Activated CD8-positive, alpha-beta memory T cell treated with anti-CD3 and anti-CD28 coated beads, Interleukin-2, amount 10 ng/mL, durations not matched to agents 7 days and 5 days (primary cell): ENCODE measurements around the gene PTPN20. TPM values are rescaled to one million over a fixed set of nuclear protein-coding genes. Genes with fewer than 3 reads are reported as not detected.

Experiments used
- ATAC-seq: fragments of 150-1000 bp; cut with Tn5 transposase; one replicate; pipeline ENCODE4 v1.10.0; 2021; ENCODE audit warnings: moderate library complexity
- CTCF ChIA-PET: fragments of 350-600 bp; sonication (Branson Sonifier 250); formaldehyde crosslinking; loops from one replicate; lab custom pipeline; 2021; ENCODE audit warnings: antibody characterized with exemption; lab: Charles Lee
- DNase-seq: peaks from one replicate; pipeline ENCODE4 v3.0.0-alpha.2; 2020
- H3K27ac Mint-ChIP-seq: one replicate; pipeline ENCODE4 v1.8.0; 2021; ENCODE audit warnings: mild to moderate bottlenecking, mixed read lengths
- H3K27me3 Mint-ChIP-seq: one replicate; pipeline ENCODE4 v1.8.0; 2021; ENCODE audit warnings: mixed read lengths
- H3K36me3 Mint-ChIP-seq: one replicate; pipeline ENCODE4 v1.8.0; 2021; ENCODE audit warnings: mild to moderate bottlenecking, mixed read lengths
- H3K4me1 Mint-ChIP-seq: one replicate; pipeline ENCODE4 v1.8.0; 2021; ENCODE audit warnings: mixed read lengths
- H3K4me3 Mint-ChIP-seq: one replicate; pipeline ENCODE4 v1.8.0; 2021; ENCODE audit warnings: mild to moderate bottlenecking, moderate library complexity, mixed read lengths
- H3K9me3 Mint-ChIP-seq: one replicate; pipeline ENCODE4 v1.8.0; 2022; ENCODE audit warnings: low read depth, mixed read lengths
- total RNA-seq, 2 experiments: library from RNA; stranded (reverse); gene quantifications; one replicate each; pipeline ENCODE4 v1.2.3, GENCODE V29; 2021

The PTPN20 gene
- total RNA-seq, 2 experiments from 2014 or later = 0.07 to 1.1 TPM

DNA sequence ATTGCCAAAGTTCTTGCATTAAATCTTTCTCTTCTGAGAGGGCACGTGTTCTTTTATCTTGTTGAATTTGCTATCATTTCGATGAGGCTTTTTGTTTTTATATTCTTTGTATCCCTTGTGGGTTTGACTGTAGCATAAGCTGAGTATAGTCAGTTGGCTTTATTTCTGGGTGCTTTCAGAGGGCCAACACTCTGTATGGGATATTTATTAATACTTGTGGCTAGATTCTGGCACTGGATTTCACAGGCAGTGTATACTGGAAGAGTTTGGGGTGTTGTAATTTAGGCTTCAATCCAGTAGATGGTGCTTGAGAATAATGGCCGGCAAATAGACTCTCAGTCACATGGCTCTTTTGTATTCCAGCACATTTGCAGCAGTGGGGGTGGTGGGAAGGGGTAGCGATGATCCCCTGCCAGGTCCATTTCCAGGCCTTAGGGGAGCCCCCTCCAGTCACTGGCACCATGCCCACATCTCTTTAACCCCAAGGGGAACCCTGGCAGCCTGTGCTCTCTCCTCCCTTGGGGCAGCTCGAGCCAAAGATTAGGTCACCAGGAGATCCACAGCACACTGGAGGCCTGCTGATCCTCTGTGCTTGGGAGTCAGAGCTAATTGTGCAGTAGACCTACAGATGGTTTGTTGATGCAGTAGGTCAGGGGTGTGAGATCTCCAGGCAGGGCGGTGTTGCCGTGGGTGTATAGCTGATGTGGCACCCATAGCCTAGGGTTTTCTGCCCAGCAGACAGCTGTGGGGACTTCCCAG, 81.8 kb downstream of the PTPN20 start:
- Mint-ChIP-seq H3K27ac (no peak overlapping the region), H3K36me3 (no peaks in the 10 kb centered on the region), H3K9me3 (no peaks in the 10 kb centered on the region), H3K4me3 (no peak overlapping the region), H3K27me3 (peaks cover 22% of the 10 kb centered on the region), H3K4me1 (no peaks in the 10 kb centered on the region)
- ATAC-seq (no peak), DNase-seq (no peak)
- CTCF ChIA-PET = interaction anchor here (0.9 kb wide), 1 partner anchor 319 kb away, joined by 4 read pairs; no protein-coding TSS in a partner anchor

DNA sequence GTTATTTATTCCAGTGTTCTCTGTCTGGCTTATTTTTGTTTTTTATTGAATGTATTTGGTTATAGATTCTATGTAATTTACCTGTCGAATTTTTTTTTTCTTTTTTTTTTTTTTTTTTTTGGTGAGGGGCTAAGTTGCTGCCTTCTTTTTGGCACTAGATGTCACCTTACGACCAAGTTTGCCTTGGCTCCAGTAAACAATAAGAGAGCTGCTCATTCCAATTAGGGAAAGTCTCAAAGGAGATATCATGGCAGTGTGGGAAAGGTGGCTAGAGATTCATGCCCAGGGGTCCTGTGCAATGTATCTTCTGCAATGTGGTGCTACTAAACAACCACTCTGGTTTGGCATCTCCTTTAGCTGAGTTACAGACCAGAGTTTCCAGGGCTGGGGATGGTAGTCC, 84.0 kb downstream of the PTPN20 start:
- ATAC-seq = no peak
- no peaks in the 10 kb centered on the region for H3K36me3 Mint-ChIP-seq
- no peaks in the 10 kb centered on the region for H3K4me1 Mint-ChIP-seq
- H3K9me3 Mint-ChIP-seq = no peaks in the 10 kb centered on the region
- no peak overlapping the region for H3K4me3 Mint-ChIP-seq
- H3K27ac Mint-ChIP-seq = no peak overlapping the region
- no peak for DNase-seq
- peaks cover 22% of the 10 kb centered on the region for H3K27me3 Mint-ChIP-seq
- CTCF ChIA-PET = interaction anchor here (0.9 kb wide), 1 partner anchor 53 kb away, joined by 3 read pairs; no protein-coding TSS in a partner anchor

DNA sequence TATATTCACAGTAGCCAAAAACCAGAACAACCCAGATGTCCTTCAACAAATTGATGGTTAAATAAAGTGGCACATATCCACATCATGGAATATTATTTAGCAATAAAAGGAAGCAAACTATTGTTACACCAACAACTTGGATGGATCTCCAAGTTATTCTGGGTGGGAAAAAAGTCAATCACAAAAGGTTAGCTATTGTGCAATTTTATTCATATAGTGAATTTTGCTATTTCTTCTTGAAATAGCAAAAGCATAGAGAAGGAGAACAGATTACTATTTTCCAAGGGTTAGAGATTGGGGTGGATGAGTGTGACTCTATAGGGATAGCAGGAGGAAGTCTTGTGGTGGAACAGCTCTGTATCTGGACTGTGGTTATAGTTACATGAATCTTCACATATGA, 87.0 kb downstream of the PTPN20 start:
- CTCF ChIA-PET = interaction anchor here (1.2 to 1.7 kb wide), 2 partner anchors 9 to 49 kb away, joined by 3 to 5 read pairs; no protein-coding TSS in a partner anchor
- H3K4me1 Mint-ChIP-seq = no peaks in the 10 kb centered on the region
- H3K9me3 Mint-ChIP-seq = no peaks in the 10 kb centered on the region
- ATAC-seq = no peak
- no peak overlapping the region for H3K4me3 Mint-ChIP-seq
- H3K27me3 Mint-ChIP-seq = peaks cover 16% of the 10 kb centered on the region
- DNase-seq = no peak
- no peak overlapping the region for H3K27ac Mint-ChIP-seq
- H3K36me3 Mint-ChIP-seq = no peaks in the 10 kb centered on the region

- peaks cover 19% of the 10 kb centered on the region for H3K27me3 Mint-ChIP-seq
- CTCF ChIA-PET = interaction anchor here (1.2 to 1.7 kb wide), 2 partner anchors 9 to 49 kb away, joined by 3 to 5 read pairs; no protein-coding TSS in a partner anchor
These were observed 87.4 kb downstream of the PTPN20 start for GRCh38 chr10:46998595-46998994.

GRCh38 chr10:46999217-46999616, 88.0 kb downstream of the PTPN20 start:
- CTCF ChIA-PET = interaction anchor here (1.7 kb wide), 1 partner anchor 48 kb away, joined by 5 read pairs; no protein-coding TSS in a partner anchor
- no peak for ATAC-seq

More at GRCh38 chr10:46998595-46998994, 87.4 kb downstream of the PTPN20 start:
- DNase-seq = no peak
- ATAC-seq = no peak
- H3K4me1 Mint-ChIP-seq = no peaks in the 10 kb centered on the region
- H3K27ac Mint-ChIP-seq = no peak overlapping the region
- no peaks in the 10 kb centered on the region for H3K36me3 Mint-ChIP-seq
- no peaks in the 10 kb centered on the region for H3K9me3 Mint-ChIP-seq
- no peak overlapping the region for H3K4me3 Mint-ChIP-seq

DNA sequence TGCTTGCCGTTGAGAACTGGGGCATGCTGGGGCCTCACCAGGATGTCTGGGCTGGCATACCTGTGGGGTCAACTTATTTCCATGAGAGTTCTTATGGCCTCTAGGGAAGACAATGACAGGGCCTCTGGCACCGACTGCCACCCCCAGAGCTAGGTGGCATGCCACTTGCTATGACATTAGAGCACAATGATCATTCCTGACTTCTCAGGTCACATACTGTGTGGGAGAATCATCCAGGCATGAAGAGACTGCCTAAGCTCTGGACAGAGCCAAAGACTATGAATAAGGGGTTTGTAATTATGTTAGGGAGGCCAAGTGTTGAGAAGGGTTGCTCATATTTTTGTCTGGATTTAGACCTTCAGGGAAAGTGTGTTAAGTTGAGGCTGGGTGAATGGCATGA, 97.5 kb downstream of the PTPN20 start:
- no peaks in the 10 kb centered on the region for H3K36me3 Mint-ChIP-seq
- CTCF ChIA-PET = no interaction called here
- H3K4me1 Mint-ChIP-seq = no peaks in the 10 kb centered on the region
- H3K27me3 Mint-ChIP-seq = peaks cover 39% of the 10 kb centered on the region
- no peak for ATAC-seq
- no peak for DNase-seq
- no peak overlapping the region for H3K27ac Mint-ChIP-seq
- H3K9me3 Mint-ChIP-seq = no peaks in the 10 kb centered on the region
- H3K4me3 Mint-ChIP-seq = no peak overlapping the region

More at GRCh38 chr10:46999217-46999616, 88.0 kb downstream of the PTPN20 start:
- no peak for DNase-seq
- H3K9me3 Mint-ChIP-seq = no peaks in the 10 kb centered on the region
- H3K27me3 Mint-ChIP-seq = peaks cover 24% of the 10 kb centered on the region
- no peaks in the 10 kb centered on the region for H3K4me1 Mint-ChIP-seq
- H3K4me3 Mint-ChIP-seq = no peak overlapping the region
- H3K36me3 Mint-ChIP-seq = no peaks in the 10 kb centered on the region
- no peak overlapping the region for H3K27ac Mint-ChIP-seq

GRCh38 chr10:47009215-47009838, 98.1 kb downstream of the PTPN20 start:
- DNase-seq (no peak), ATAC-seq (no peak)
- Mint-ChIP-seq H3K9me3 (no peaks in the 10 kb centered on the region), H3K27me3 (peaks cover 35% of the 10 kb centered on the region), H3K4me1 (no peaks in the 10 kb centered on the region), H3K27ac (no peak overlapping the region), H3K4me3 (no peak overlapping the region), H3K36me3 (no peaks in the 10 kb centered on the region)
- CTCF ChIA-PET = no interaction called here

GRCh38 chr10:47010036-47010435, 98.8 kb downstream of the PTPN20 start:
- Mint-ChIP-seq H3K4me3 (no peak overlapping the region), H3K4me1 (no peaks in the 10 kb centered on the region), H3K27me3 (peaks cover 35% of the 10 kb centered on the region), H3K27ac (no peak overlapping the region), H3K9me3 (no peaks in the 10 kb centered on the region), H3K36me3 (no peaks in the 10 kb centered on the region)
- CTCF ChIA-PET = no interaction called here
- DNase-seq (no peak), ATAC-seq (no peak)

GRCh38 chr10:47012214-47012613, 101.0 kb downstream of the PTPN20 start:
- CTCF ChIA-PET = interaction anchor here (1.6 kb wide), 1 partner anchor 12 kb away, joined by 5 read pairs; no protein-coding TSS in a partner anchor
- H3K27ac Mint-ChIP-seq = no peak overlapping the region
- no peak for ATAC-seq
- H3K4me1 Mint-ChIP-seq = no peaks in the 10 kb centered on the region
- no peaks in the 10 kb centered on the region for H3K9me3 Mint-ChIP-seq
- no peaks in the 10 kb centered on the region for H3K36me3 Mint-ChIP-seq
- no peak overlapping the region for H3K4me3 Mint-ChIP-seq
- H3K27me3 Mint-ChIP-seq = peaks cover 27% of the 10 kb centered on the region
- no peak for DNase-seq

GRCh38 chr10:47013507-47014154, 102.4 kb downstream of the PTPN20 start:
- H3K9me3 Mint-ChIP-seq = no peaks in the 10 kb centered on the region
- H3K27me3 Mint-ChIP-seq = peaks cover 20% of the 10 kb centered on the region
- no peak overlapping the region for H3K27ac Mint-ChIP-seq
- no peak overlapping the region for H3K4me3 Mint-ChIP-seq
- DNase-seq (no peak), ATAC-seq (no peak)
- CTCF ChIA-PET = interaction anchor here (0.5 to 1.6 kb wide), 2 partner anchors 34 to 171 kb away, joined by 3 read pairs; no protein-coding TSS in a partner anchor
- H3K4me1 Mint-ChIP-seq = no peaks in the 10 kb centered on the region
- H3K36me3 Mint-ChIP-seq = no peaks in the 10 kb centered on the region

- no peak for ATAC-seq
- no peaks in the 10 kb centered on the region for H3K4me1 Mint-ChIP-seq
- no peak overlapping the region for H3K27ac Mint-ChIP-seq
- DNase-seq = no peak
- no peak overlapping the region for H3K4me3 Mint-ChIP-seq
- CTCF ChIA-PET = no interaction called here
- H3K9me3 Mint-ChIP-seq = no peaks in the 10 kb centered on the region
- H3K27me3 Mint-ChIP-seq = peaks cover 7% of the 10 kb centered on the region
- no peaks in the 10 kb centered on the region for H3K36me3 Mint-ChIP-seq
These were observed 104.2 kb downstream of the PTPN20 start for GRCh38 chr10:47015404-47015803.

GRCh38 chr10:47016564-47016963, 105.3 kb downstream of the PTPN20 start:
- Mint-ChIP-seq H3K27me3 (peaks cover 5% of the 10 kb centered on the region), H3K36me3 (no peaks in the 10 kb centered on the region), H3K27ac (no peak overlapping the region), H3K4me1 (no peaks in the 10 kb centered on the region), H3K9me3 (no peaks in the 10 kb centered on the region), H3K4me3 (no peak overlapping the region)
- ATAC-seq = no peak
- CTCF ChIA-PET = no interaction called here
- no peak for DNase-seq

GRCh38 chr10:47018026-47018735, 107.0 kb downstream of the PTPN20 start:
- DNase-seq = no peak
- H3K27me3 Mint-ChIP-seq = no peaks in the 10 kb centered on the region
- no peaks in the 10 kb centered on the region for H3K9me3 Mint-ChIP-seq
- H3K27ac Mint-ChIP-seq = no peak overlapping the region
- CTCF ChIA-PET = interaction anchor here (1.0 kb wide), 1 partner anchor 30 kb away, joined by 4 read pairs; no protein-coding TSS in a partner anchor
- ATAC-seq = no peak
- no peak overlapping the region for H3K4me3 Mint-ChIP-seq
- H3K4me1 Mint-ChIP-seq = no peaks in the 10 kb centered on the region
- no peaks in the 10 kb centered on the region for H3K36me3 Mint-ChIP-seq
